Tibial artery (tissue), 4 donors: ENCODE results near the gene B3GALT5.

Source experiments
- DNase-seq, 2 donors: peaks; one replicate each; pipeline ENCODE4 v3.0.0-alpha.2; 2019
- H3K27ac ChIP-seq, 2 donors: fragments of 200-600 bp; sonication (generic) in 1 of 2; 1 replicate in 1 of 2; 2 replicates in 1 of 2; pipeline ENCODE4 v1.5.1; 2018 to 2019; ENCODE audit warnings: mild to moderate bottlenecking in 1 of 2
- H3K27me3 ChIP-seq, 2 donors: fragments of 200-600 bp; sonication (generic) in 1 of 2; one replicate each; pipeline versions ENCODE4 v1.5.1 to v1.6.0; 2016 to 2019
- H3K36me3 ChIP-seq, 3 donors: fragments of 200-600 bp; sonication (generic) in 2 of 3; one replicate each; pipeline ENCODE4 v1.5.1; 2016 to 2019; ENCODE audit warnings: mild to moderate bottlenecking in 2 of 3
- H3K4me1 ChIP-seq, 4 donors: fragments of 200-600 bp; sonication (generic) in 2 of 4; 1 replicate in 3 of 4; 2 replicates in 1 of 4; pipeline ENCODE4 v1.5.1; 2016 to 2019
- H3K4me3 ChIP-seq, 2 donors: fragments of 200-600 bp; sonication (generic) in 1 of 2; 1 replicate in 1 of 2; 2 replicates in 1 of 2; pipeline ENCODE4 v1.5.1; 2018 to 2019; ENCODE audit warnings: mild to moderate bottlenecking in 2 of 2
- H3K9me3 ChIP-seq, 3 donors: fragments of 200-600 bp; sonication (generic) in 1 of 3; one replicate each; pipeline ENCODE4 v1.5.1; 2016 to 2019
- intact Hi-C: fragments of 100-400 bp; cut with DNase I; formaldehyde crosslinking; loops from one replicate; pipeline ENCODE4 v1.15.0; 2023; ENCODE audit warnings: low total_unique reads
- TF ChIP-seq, protein P1 (sequence below), 2 experiments: fragments of 200-600 bp in 1 of 2; fragments of 450-650 bp in 1 of 2; IDR thresholded peaks; one replicate each; pipeline ENCODE4 v1.5.1; 2017 to 2019; ENCODE audit warnings: antibody characterized with exemption in 2 of 2, mild to moderate bottlenecking in 1 of 2, moderate library complexity in 1 of 2

Gene B3GALT5, protein sequence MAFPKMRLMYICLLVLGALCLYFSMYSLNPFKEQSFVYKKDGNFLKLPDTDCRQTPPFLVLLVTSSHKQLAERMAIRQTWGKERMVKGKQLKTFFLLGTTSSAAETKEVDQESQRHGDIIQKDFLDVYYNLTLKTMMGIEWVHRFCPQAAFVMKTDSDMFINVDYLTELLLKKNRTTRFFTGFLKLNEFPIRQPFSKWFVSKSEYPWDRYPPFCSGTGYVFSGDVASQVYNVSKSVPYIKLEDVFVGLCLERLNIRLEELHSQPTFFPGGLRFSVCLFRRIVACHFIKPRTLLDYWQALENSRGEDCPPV

DNA sequence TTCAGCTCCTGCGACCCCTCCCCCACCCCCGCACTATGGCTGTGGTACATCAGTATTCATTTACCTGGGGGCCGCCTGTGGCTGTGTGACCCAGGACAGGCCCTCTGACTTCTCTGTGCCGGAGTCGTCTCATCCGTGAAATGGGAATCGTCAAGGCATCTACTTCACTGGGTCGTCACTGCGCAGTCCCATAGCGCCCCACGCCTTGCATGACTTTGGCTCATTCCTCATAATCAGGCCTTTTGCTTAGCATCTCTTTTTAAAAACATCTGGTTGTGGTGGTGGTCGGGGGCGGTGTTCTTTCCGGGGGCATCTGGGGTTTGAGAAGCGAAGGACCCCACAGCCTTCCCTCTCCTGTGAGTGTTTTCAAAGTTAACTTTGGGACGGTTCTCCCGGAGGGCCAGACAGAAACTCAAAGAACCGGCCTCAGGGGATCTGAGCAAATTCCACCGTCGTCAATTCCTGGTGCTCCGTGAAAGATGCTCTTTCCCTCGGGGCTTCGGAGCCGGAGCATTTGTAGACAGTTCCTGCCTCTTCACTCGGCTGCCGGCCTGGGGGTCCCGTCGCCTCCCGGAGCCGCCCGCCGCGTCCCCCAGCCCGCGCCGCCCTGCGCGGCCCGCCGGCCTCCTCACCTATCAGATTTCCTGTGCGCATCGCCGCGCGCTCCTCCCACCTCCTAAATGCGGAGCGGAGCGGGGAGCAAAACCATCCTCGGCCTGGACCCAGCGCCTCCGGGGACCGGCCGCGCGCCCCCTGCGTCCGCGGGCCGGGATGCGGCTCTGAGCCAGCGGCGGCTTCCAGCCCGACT is at the start of gene B3GALT5:
TSS of gene B3GALT5 (plus strand) at position 708 of the 808 bp plus-strand sequence. CDS start 47,620 bp downstream, outside the sequence.
- peaks cover 0 to 40% of the 10 kb centered on the region in 2 donors for H3K27me3 ChIP-seq
- no peak for DNase-seq
- peak within 1 kb of the TSS in 1 of 2 donors; percentile 32 for H3K4me3 ChIP-seq
- H3K36me3 ChIP-seq: no peaks in the 10 kb centered on the region
- intact Hi-C loops: no loop called here
- H3K9me3 ChIP-seq: no peaks in the 10 kb centered on the region
- H3K4me1 ChIP-seq: peaks cover 0 to 17% (median 5%) of the 10 kb centered on the region in 4 donors
- TF ChIP-seq, protein P1, sequence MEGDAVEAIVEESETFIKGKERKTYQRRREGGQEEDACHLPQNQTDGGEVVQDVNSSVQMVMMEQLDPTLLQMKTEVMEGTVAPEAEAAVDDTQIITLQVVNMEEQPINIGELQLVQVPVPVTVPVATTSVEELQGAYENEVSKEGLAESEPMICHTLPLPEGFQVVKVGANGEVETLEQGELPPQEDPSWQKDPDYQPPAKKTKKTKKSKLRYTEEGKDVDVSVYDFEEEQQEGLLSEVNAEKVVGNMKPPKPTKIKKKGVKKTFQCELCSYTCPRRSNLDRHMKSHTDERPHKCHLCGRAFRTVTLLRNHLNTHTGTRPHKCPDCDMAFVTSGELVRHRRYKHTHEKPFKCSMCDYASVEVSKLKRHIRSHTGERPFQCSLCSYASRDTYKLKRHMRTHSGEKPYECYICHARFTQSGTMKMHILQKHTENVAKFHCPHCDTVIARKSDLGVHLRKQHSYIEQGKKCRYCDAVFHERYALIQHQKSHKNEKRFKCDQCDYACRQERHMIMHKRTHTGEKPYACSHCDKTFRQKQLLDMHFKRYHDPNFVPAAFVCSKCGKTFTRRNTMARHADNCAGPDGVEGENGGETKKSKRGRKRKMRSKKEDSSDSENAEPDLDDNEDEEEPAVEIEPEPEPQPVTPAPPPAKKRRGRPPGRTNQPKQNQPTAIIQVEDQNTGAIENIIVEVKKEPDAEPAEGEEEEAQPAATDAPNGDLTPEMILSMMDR (IDR thresholded peaks at IDR 0.05): no peak
- H3K27ac ChIP-seq: no peak within 1 kb of the TSS

DNA sequence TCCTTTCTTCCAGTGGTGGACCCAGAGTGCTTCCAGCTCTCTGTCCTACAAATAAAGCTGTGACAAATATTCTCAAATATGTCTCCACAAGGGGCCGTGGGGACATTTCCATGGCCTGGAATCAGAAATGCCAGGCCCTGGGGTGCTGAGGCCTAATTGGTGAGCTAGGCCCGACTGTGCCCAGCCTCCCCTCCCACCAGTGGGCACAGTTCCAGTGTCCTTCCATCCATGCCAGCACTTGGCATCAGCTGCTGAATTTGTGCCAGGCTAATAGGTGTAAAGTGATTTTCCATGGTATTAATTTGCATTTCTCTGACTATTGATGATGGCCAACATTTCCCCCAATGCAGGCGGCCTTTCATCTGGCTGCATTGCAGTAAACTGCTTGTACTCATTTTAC is 48.5 kb upstream of the B3GALT5 start:
- peaks cover 0 to 7% (median 3%) of the 10 kb centered on the region in 4 donors for H3K4me1 ChIP-seq
- TF ChIP-seq, protein P1 (IDR thresholded peaks at IDR 0.05): no peak
- no peaks in the 10 kb centered on the region for H3K9me3 ChIP-seq
- intact Hi-C loops: no loop called here
- H3K4me3 ChIP-seq: no peak overlapping the region
- DNase-seq: no peak
- no peaks in the 10 kb centered on the region for H3K36me3 ChIP-seq
- H3K27me3 ChIP-seq: no peaks in the 10 kb centered on the region
- H3K27ac ChIP-seq: no peak overlapping the region

DNA sequence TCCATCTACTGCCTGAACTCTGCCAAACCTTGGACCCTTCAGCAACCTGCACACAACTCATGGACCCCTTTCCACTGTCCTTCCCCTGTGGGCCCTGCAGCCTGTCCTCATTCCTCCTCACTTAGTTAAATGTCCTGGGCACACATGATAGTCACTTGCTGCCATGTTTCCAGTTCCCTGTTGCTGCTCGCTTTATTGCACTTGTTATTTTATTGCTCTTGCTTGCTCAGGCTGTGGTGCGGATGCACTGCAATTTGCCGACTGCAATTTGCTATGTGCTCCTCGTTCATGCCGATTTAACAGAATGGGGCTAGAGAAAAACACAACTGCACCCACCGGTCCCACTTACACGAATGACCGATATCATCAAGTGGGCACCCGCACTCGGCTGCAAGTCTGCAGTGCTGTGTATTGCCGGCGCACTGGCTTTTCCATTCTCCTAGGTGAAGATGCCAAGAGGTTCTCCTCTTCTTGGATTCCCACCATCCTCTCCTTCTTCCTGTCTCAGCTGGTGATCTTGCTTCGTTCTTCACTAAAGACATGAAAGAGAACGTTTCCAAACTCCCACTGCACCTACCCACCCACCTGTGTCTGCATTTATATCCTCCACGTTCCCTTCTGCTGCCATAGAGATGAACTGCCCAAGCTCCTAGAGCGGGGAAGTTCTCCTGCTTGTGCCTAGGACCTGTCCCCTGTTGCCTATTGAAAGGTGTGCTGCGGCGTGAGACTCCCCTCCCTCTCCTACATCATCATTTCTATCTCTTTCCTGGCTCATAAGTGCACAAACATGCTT is 45.4 kb upstream of the B3GALT5 start:
- H3K4me1 ChIP-seq: peaks cover 0 to 7% (median 3%) of the 10 kb centered on the region in 4 donors
- H3K27me3 ChIP-seq: no peaks in the 10 kb centered on the region
- DNase-seq: no peak
- no peaks in the 10 kb centered on the region for H3K36me3 ChIP-seq
- TF ChIP-seq, protein P1 (IDR thresholded peaks at IDR 0.05): no peak
- H3K9me3 ChIP-seq: no peaks in the 10 kb centered on the region
- no peak overlapping the region for H3K27ac ChIP-seq
- intact Hi-C loops: no loop called here
- H3K4me3 ChIP-seq: no peak overlapping the region

DNA sequence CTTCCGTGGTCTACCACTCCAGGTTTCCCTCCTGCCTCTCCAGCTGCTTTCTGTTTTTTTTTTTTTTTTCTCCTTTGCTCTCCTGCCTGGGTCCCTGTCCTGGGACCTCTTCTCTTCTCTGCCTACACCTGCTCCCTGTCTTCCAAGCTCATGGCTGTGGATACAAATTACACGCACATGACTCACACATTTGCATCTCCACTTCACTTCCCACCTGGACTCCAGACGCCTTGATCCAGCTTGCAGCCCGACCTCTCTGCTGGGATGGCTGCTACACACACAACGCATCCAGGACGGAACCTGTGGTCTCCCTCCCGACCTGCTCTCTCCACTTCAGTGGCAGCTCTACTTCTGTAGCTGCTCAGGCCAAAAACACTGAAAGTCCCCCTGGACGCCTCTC is 44.4 kb upstream of the B3GALT5 start:
- intact Hi-C loops: no loop called here
- TF ChIP-seq, protein P1 (IDR thresholded peaks at IDR 0.05): no peak
- no peak overlapping the region for H3K4me3 ChIP-seq

DNA sequence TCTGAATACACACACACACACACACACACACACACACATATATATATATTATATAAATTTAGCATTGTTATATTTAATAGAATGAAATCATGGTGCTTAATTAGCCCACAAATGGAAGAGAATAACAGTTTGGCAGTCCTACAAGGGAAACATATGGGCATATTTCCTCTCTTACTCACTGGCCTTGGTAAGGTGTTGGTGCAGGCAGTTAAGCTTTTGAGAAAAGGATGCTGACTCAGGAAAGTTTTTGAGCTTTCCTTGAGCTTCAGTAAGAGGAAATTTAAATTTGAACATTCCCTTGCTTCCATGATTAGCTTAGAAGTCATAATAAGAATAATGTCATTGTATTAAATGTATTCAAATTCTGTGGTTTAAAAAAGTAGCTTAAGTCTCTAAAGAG is 37.0 kb upstream of the B3GALT5 start:
- TF ChIP-seq, protein P1 (IDR thresholded peaks at IDR 0.05): no peak
- intact Hi-C loops: no loop called here
- DNase-seq: no peak
- H3K4me1 ChIP-seq: no peaks in the 10 kb centered on the region
- peaks cover 0 to 6% of the 10 kb centered on the region in 2 donors for H3K27me3 ChIP-seq
- H3K9me3 ChIP-seq: no peaks in the 10 kb centered on the region
- no peak overlapping the region for H3K27ac ChIP-seq
- no peak overlapping the region for H3K4me3 ChIP-seq
- no peaks in the 10 kb centered on the region for H3K36me3 ChIP-seq

More for the DNA sequence above, 44.4 kb upstream of the B3GALT5 start:
- H3K27ac ChIP-seq: no peak overlapping the region
- peaks cover 0 to 7% (median 3%) of the 10 kb centered on the region in 4 donors for H3K4me1 ChIP-seq
- no peaks in the 10 kb centered on the region for H3K36me3 ChIP-seq
- no peaks in the 10 kb centered on the region for H3K9me3 ChIP-seq
- no peak for DNase-seq
- peaks cover 0 to 3% of the 10 kb centered on the region in 2 donors for H3K27me3 ChIP-seq
